Breast epithelium (tissue), 3 donors: ENCODE results near the gene LDB3.

ENCODE experiments used
- CTCF ChIP-seq, 3 donors: fragments of 450-650 bp; IDR thresholded peaks; one replicate each; pipeline ENCODE4 v1.5.1; 2016 to 2017; ENCODE audit warnings: antibody characterized with exemption in 3 of 3, mild to moderate bottlenecking in 3 of 3, moderate library complexity in 3 of 3
- POLR2A ChIP-seq: fragments of 450-650 bp; IDR thresholded peaks from one replicate; pipeline ENCODE4 v1.6.1; 2016; ENCODE audit warnings: antibody characterized with exemption, mild to moderate bottlenecking, moderate library complexity
- POLR2AphosphoS5 ChIP-seq, 3 donors: sonication (generic); formaldehyde crosslinking; IDR thresholded peaks; one replicate each; pipeline ENCODE4 v1.6.1; 2017; ENCODE audit warnings: antibody characterized with exemption in 3 of 3

GRCh38 chr10:86685893-86686632 is 17.8 kb downstream of the LDB3 start:
- TF ChIP-seq POLR2A (no peak), CTCF (IDR thresholded peaks at IDR 0.05) (no peak), POLR2AphosphoS5 (IDR thresholded peaks at IDR 0.05) (no peak)
